GM21390 (cell line): ENCODE results near the gene DDAH1.

Source experiments
- ATAC-seq: cut with Tn5 transposase; IDR thresholded peaks from one replicate; pipeline ENCODE4 v1.9.1; 2021; ENCODE audit not compliant: unreplicated experiment

DDAH1 gene

DNA sequence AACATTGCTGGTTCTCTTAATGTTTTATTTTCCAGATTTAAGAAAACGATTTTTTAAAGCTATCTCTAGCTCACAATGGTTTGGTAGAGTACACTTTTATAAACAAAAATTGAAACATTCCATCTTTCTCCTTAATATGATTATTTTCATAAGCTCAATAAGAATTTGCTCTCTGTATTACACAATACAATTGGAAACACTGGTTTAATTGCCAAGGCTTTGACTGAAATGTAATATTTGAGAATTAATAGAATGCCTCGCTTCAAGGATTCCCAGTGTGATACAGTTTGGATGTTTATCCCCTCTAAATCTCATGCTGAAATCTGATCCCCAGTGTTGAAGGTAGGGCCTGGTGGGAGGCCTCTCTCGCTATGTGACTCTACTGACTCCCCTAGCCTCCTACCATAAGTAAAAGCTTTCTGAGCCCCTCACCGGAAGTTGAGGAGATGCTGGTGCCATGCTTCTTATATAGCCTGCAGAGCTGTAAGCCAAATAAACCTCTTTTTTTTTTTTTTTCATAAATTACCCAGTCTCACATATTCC lies 67.4 kb downstream of the DDAH1 start:
- no peak for ATAC-seq

DNA sequence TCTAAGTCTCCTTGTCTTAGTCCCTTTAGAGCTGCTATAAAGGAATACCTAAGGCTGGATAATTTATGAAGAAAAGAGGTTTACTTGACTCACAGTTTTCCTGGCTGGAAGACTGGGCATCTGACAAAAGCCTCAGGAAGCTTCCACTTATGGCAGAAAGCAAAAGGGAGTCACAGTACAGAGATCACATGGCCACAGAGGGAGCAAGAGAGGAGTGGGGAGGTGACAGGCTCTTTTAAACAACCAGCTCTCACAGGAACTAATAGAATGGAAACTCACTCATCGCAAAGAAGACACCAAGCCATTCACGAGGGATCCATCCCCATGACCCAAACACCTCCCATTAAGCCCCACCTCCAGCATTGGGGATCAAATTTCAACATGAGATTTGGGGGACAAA lies 68.8 kb downstream of the DDAH1 start:
- ATAC-seq, result no peak

DNA sequence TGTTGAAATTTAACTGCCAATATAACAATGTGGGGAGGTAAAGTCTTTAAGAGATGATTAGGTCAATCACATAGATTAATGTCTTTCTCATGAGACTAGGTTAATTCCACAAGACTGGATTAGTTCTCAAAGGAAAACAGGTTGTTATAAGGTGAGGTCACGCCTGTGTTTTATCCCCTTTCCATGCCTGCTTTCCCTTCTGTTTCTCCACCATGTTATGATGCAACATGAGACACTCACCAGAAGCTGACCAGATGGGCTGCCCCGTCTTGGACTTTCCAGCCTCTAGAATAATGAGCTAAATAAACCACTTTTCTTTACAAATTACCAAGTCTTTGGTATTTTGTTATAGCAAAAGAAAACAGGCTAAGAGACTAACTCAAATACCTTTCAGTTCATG lies 70.8 kb downstream of the DDAH1 start:
- no peak for ATAC-seq

- no peak for ATAC-seq
Measured at GRCh38 chr1:85393490-85393889, 71.5 kb downstream of the DDAH1 start.

DNA sequence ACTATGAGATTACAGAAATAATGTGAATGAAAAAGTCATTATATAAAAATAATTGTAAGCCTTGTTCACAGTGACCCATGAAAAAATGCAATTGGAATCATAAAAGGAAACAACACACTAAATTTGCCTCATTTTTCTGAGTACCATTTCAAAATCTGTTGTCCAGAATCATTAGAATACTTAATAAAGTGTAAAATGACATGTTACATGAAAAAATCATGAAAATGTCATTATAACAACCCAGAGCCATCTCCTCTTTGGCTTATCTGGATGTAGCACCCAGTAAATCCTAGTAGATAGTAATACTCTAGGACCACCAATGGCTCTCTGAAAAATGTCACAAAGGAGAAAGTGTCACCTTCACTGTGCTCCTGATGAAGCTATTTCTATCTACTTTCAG lies 76.5 kb downstream of the DDAH1 start:
- ATAC-seq, result no peak

DNA sequence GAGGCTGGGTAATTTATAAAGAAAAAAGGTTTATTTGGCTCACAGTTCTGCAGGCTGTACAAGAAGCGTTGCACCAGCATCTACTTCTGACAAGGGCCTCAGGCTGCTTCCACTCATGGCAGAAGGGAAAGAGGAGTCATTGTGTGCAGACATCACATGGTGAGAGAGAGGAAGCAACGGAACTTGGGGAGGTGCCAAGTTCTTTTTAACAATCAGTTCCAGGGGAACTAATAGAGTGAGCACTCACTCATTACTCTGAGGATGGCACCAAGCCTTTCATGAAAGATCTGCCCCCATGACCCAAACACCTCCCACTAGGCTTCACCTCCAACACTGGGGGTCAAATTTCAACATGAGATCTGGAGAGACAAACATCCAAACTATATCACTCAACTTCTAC lies 77.2 kb downstream of the DDAH1 start:
- no peak for ATAC-seq

GRCh38 chr1:85386068-85386722 lies 78.8 kb downstream of the DDAH1 start:
- no peak for ATAC-seq

- no peak for ATAC-seq
Measured at GRCh38 chr1:85379203-85380136, 85.5 kb downstream of the DDAH1 start.

- ATAC-seq, result no peak
Measured at GRCh38 chr1:85378534-85378933, 86.4 kb downstream of the DDAH1 start.

- ATAC-seq, result no peak
Measured at GRCh38 chr1:85376356-85376755, 88.6 kb downstream of the DDAH1 start.

DNA sequence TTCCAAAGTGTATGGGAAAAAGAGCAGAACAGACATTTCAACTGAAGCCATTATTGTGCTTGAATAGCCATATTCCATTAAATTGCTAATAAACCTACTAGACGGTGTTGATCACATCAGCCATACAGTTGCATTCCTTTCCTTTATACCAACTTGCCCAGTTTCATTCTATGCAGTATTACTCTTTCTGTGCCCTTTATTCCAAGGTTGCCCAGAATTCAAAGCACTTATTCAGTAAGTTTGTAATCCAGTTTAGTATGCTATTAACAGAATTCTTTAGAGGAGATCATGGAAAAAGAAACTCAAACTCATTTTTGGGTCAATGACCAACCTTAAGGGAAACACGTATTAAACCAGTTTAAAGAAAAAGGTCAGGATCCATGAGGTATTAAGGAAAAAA lies 89.5 kb downstream of the DDAH1 start:
- ATAC-seq, result no peak

- ATAC-seq, result no peak
Measured at GRCh38 chr1:85374160-85374559, 90.8 kb downstream of the DDAH1 start.

- no peak for ATAC-seq
Measured at GRCh38 chr1:85373378-85373708, 91.6 kb downstream of the DDAH1 start.

GRCh38 chr1:85372683-85373377 lies 92.1 kb downstream of the DDAH1 start:
- no peak for ATAC-seq

DNA sequence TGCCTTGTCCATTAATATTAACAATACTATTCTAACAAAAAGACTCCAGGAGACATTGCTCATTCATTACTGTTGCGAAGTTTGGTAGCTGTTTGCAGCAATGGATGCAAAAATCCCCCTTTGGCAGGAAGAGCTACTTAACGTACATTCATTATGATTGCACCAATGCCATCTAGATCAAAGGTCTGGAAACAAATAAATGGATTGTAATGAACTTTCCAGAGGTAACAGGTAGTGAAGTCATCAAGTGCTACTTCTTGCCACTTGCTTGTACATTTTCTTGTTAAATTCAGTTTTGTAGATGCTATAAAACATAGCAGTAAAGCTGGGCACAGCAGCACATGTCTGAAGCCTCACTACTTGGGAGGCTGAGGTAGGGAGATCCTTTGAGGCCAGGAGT lies 93.9 kb downstream of the DDAH1 start:
- no peak for ATAC-seq

DNA sequence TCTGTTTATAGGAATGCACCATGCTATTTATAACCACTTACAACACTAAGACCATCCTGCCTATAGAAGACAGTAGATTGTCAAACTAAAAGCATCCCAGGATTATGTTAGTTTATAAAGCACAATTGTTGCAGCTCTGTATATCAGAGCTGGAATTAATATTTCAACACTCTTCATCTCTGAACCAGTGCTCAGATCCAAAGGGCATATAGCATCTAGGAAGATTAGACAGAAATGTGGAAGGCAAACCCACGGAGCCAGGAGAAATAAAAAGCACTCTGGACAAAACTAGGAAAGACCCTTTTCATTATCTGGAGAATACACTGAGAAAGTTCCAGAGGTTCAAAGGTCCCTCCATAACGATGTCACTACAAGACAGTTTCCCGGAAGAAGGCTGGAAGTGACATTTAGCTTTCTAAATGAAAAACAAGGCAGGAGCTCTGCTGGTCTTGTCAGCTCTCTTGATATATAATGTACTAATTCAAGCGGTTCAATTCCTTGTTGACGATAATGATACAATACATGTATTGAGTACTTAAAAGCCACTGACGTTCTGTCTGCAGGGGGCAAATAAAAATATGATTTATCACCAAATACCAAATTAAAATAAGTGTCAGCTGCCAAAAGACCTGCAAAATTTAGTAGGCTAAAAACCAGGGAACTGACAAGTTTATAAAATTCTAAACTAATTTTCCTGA lies 96.7 kb downstream of the DDAH1 start:
- no peak for ATAC-seq

- ATAC-seq, result no peak
Measured at GRCh38 chr1:85366391-85367170, 98.4 kb downstream of the DDAH1 start.

GRCh38 chr1:85365851-85366250 lies 99.1 kb downstream of the DDAH1 start:
- ATAC-seq, result no peak

- no peak for ATAC-seq
Measured at GRCh38 chr1:85363521-85363920, 101.4 kb downstream of the DDAH1 start.

DNA sequence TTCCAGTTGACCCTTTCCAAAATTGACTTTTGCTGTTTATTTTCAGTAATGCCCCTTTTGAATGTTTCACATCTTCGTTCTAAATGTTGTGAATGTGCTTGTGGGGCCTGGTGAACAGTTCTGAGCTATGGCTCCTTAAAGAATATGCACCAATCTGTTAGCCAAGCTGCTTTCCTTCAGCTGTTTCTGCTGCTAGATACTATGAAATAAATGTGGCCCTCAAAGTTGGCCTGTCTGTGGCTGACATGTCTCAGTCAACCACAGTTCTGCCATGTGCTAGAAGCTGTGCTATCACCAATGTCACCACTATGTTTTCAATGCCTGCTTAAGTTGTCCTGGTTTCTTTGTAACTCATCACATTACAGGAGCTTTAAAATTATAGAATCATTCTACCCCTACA lies 101.9 kb downstream of the DDAH1 start:
- ATAC-seq, result no peak
